DND-41 (cell line): ENCODE results near the gene HTT-AS.

Source experiments
- ATAC-seq: fragments of 200-7000 bp; cut with Tn5 transposase; 3 replicates; pipeline ENCODE4 v1.9.1; 2021; ENCODE audit warnings: low read depth; ENCODE audit not compliant: insufficient read depth
- DNase-seq: peaks from one replicate; pipeline ENCODE4 v3.0.0-alpha.2; 2020
- H2AFZ ChIP-seq: 2 replicates; pipeline ENCODE4 v1.6.0; 2012; ENCODE audit warnings: low read depth, low read length
- H3K27ac ChIP-seq: 2 replicates; pipeline ENCODE4 v1.5.1; 2012; ENCODE audit warnings: low read length, inconsistent platforms
- H3K27me3 ChIP-seq: fragments of 200-600 bp; sonication (generic); 2 replicates; pipeline ENCODE4 v1.6.0; 2012; ENCODE audit warnings: low read length, mild to moderate bottlenecking, inconsistent platforms; ENCODE audit not compliant: insufficient read depth, poor library complexity
- H3K36me3 ChIP-seq: 2 replicates; pipeline ENCODE4 v1.5.1; 2012; ENCODE audit warnings: low read length, inconsistent platforms; ENCODE audit not compliant: insufficient read depth
- H3K4me1 ChIP-seq: 2 replicates; pipeline ENCODE4 v1.5.1; 2012; ENCODE audit warnings: mild to moderate bottlenecking, low read length; ENCODE audit not compliant: insufficient read depth
- H3K4me2 ChIP-seq: 2 replicates; pipeline ENCODE4 v1.6.0; 2012; ENCODE audit warnings: mild to moderate bottlenecking, moderate library complexity, low read length, inconsistent platforms; ENCODE audit not compliant: insufficient read depth
- H3K4me3 ChIP-seq, 2 experiments: fragments of 200-600 bp in 1 of 2; shearing (Covaris generic) in 1 of 2; 2 replicates each; pipeline ENCODE4 v1.5.1; 2012 to 2016; ENCODE audit warnings: inconsistent platforms in 2 of 2, low read length in 2 of 2, mild to moderate bottlenecking in 2 of 2, low read depth in 1 of 2, moderate library complexity in 1 of 2
- H3K79me2 ChIP-seq: 2 replicates; pipeline ENCODE4 v1.6.0; 2012; ENCODE audit warnings: low read length, inconsistent platforms; ENCODE audit not compliant: insufficient read depth
- H3K9ac ChIP-seq: 2 replicates; pipeline ENCODE4 v1.6.0; 2012; ENCODE audit warnings: low read depth, mild to moderate bottlenecking, inconsistent platforms, low read length, moderate library complexity
- H3K9me3 ChIP-seq: 2 replicates; pipeline ENCODE4 v1.5.1; 2012; ENCODE audit warnings: low read length, moderate library complexity, mild to moderate bottlenecking, inconsistent platforms; ENCODE audit not compliant: insufficient read depth, severe bottlenecking
- H4K20me1 ChIP-seq: 2 replicates; pipeline ENCODE4 v1.6.0; 2012; ENCODE audit warnings: low read length; ENCODE audit not compliant: insufficient read depth
- EZH2 ChIP-seq: IDR thresholded peaks from 3 replicates; pipeline ENCODE4 v1.6.1; 2012; ENCODE audit warnings: borderline replicate concordance, low read depth, mild to moderate bottlenecking, moderate library complexity, low read length, inconsistent platforms; ENCODE audit not compliant: severe bottlenecking
- TF ChIP-seq, protein P1 (sequence below): IDR thresholded peaks from 2 replicates; pipeline ENCODE4 v1.5.1; 2012; ENCODE audit warnings: borderline replicate concordance, low read length, moderate library complexity, mild to moderate bottlenecking; ENCODE audit not compliant: poor library complexity, severe bottlenecking; ENCODE audit errors: extremely low read depth

Gene HTT-AS

GRCh38 chr4:3083732-3084131 is 9.4 kb upstream of the HTT-AS start:
- Histone ChIP-seq H3K36me3 (peaks cover 17% of the 10 kb centered on the region), H3K4me1 (no peaks in the 10 kb centered on the region), H2AFZ (no peak overlapping the region), H3K4me3 (no peak overlapping the region), H3K27ac (no peak overlapping the region), H3K9ac (no peak overlapping the region), H4K20me1 (peaks cover 20% of the 10 kb centered on the region), H3K27me3 (no peaks in the 10 kb centered on the region), H3K4me2 (no peak overlapping the region), H3K9me3 (no peaks in the 10 kb centered on the region), H3K79me2 (peaks cover 71% of the 10 kb centered on the region)
- DNase-seq (no peak), ATAC-seq (no peak)
- TF ChIP-seq EZH2, result no peak
- TF ChIP-seq, protein P1, sequence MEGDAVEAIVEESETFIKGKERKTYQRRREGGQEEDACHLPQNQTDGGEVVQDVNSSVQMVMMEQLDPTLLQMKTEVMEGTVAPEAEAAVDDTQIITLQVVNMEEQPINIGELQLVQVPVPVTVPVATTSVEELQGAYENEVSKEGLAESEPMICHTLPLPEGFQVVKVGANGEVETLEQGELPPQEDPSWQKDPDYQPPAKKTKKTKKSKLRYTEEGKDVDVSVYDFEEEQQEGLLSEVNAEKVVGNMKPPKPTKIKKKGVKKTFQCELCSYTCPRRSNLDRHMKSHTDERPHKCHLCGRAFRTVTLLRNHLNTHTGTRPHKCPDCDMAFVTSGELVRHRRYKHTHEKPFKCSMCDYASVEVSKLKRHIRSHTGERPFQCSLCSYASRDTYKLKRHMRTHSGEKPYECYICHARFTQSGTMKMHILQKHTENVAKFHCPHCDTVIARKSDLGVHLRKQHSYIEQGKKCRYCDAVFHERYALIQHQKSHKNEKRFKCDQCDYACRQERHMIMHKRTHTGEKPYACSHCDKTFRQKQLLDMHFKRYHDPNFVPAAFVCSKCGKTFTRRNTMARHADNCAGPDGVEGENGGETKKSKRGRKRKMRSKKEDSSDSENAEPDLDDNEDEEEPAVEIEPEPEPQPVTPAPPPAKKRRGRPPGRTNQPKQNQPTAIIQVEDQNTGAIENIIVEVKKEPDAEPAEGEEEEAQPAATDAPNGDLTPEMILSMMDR, result no peak

DNA sequence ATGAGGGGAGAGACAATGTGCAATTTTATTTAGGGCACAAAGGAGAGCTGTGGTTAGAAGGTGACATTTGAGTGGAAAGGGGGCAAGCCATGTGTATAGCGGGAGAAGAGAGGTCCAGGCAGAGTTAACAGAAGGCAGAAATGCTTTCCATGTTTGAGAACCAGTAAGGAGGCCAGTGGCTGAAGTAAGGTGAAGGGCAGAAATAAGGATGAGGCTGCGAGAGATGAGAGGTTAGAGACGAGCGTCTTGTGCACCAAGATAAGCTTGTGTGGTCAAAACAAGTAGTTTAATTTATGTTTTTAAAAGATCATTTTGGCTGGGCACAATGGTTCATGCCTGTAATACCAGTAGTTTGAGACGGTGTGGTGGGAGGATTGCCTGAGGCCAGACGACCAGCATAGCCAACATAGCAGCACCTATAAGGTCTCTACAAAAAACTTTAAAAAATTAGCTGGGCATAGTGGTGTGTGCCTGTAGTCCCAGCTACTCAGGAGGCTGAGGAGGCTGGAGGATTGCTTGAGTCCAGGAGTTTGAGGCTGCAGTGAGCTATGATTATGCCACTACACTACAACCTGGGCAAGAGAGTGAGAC is 8.7 kb upstream of the HTT-AS start:
- H3K4me1 ChIP-seq, result 0 out of 2 replicates have a peak, but pooled peaks cover 1% of the 10 kb centered on the region
- peaks cover 76% of the 10 kb centered on the region for H3K79me2 ChIP-seq
- H3K27ac ChIP-seq, result no peak overlapping the region
- no peak for ATAC-seq
- H3K4me3 ChIP-seq, result no peak overlapping the region
- peaks cover 20% of the 10 kb centered on the region for H4K20me1 ChIP-seq
- no peak overlapping the region for H3K9ac ChIP-seq
- H3K27me3 ChIP-seq, result no peaks in the 10 kb centered on the region
- no peaks in the 10 kb centered on the region for H3K9me3 ChIP-seq
- H3K36me3 ChIP-seq, result peaks cover 11% of the 10 kb centered on the region
- no peak for DNase-seq
- no peak overlapping the region for H2AFZ ChIP-seq
- TF ChIP-seq EZH2, result no peak
- TF ChIP-seq, protein P1, result no peak
- no peak overlapping the region for H3K4me2 ChIP-seq

DNA sequence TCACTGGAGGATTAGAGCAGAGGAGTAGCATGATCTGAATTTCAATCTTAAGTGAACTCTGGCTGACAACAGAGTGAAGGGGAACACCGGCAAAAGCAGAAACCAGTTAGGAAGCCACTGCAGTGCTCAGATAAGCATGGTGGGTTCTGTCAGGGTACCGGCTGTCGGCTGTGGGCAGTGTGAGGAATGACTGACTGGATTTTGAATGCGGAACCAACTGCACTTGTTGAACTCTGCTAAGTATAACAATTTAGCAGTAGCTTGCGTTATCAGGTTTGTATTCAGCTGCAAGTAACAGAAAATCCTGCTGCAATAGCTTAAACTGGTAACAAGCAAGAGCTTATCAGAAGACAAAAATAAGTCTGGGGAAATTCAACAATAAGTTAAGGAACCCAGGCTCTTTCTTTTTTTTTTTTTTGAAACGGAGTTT is 5.4 kb upstream of the HTT-AS start:
- Histone ChIP-seq H3K4me3 (no peak overlapping the region), H3K9me3 (no peaks in the 10 kb centered on the region), H2AFZ (no peak overlapping the region), H4K20me1 (peaks cover 30% of the 10 kb centered on the region), H3K27me3 (no peaks in the 10 kb centered on the region), H3K27ac (no peak overlapping the region), H3K9ac (no peak overlapping the region), H3K4me1 (peaks cover 19% of the 10 kb centered on the region), H3K79me2 (peaks cover 91% of the 10 kb centered on the region), H3K36me3 (no peaks in the 10 kb centered on the region), H3K4me2 (no peak overlapping the region)
- DNase-seq, result no peak
- TF ChIP-seq, protein P1, result no peak
- no peak for TF ChIP-seq EZH2
- no peak for ATAC-seq
